NAMALWA (cell line): ENCODE results near the gene TENT5C.

Experiments
- DNase-seq: peaks from one replicate; pipeline ENCODE4 v3.0.0-alpha.2; 2015; ENCODE audit warnings: low spot score

The TENT5C gene

DNA sequence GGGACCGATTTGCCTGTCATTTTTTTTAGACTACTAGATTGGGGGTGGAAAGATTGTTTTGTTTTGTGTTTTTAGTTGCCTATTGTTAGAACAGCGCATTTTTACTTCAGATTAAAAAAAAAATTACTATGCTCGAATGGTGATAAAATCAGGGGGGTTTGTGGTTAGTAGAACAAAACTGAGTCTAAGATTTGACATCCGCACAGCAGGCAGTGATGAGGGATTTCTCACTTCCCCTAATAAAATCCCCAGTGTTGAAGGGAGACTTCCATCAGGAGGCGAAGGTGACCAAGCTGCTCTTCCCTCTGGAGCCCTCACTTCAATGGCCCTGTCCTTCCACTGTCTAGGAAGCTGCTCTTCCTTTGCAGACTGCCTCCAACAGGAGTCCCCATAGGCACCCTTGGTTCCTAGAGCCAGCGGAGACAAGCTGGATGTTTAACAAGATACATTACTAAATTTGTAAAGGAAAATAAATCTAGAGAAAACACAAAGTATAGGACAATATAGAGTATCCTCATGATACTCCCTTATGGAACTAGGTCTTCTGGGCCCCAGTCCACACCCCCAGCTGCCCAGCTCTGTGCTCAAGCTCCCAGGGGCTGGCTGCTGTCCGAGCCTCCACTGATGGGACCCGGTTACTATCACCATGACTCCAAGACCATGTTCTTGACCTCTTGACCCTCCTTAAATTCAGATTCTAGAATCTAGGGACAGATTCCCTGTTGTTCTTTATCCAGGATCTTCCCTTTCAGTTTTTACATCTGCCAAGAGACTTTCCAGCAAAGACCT, 31.0 kb downstream of the TENT5C start:
- no peak for DNase-seq

DNA sequence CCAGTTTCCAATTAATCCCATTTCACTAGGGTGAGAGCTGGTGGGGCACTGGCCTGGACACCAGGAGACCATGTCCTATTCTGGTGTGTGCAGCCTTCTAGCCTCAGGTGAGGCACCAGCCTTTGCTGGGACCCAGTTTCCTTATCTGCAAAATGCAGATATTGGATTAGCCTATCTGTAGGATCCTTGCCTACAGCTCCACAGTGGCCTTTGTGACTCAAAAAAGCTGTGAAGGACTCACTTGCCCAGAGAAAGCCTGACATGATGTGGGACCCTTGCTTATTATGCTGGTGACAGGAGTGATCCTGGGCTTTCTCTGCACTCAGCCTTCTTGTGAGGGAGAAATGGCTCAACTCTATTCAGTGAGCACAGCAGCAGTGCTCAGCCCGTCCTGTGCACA, 32.3 kb downstream of the TENT5C start:
- DNase-seq, result no peak

GRCh38 chr1:117638759-117639158, 32.9 kb downstream of the TENT5C start:
- DNase-seq, result peak; percentile 6

- no peak for DNase-seq
These were observed 33.9 kb downstream of the TENT5C start for GRCh38 chr1:117639741-117640140.

DNA sequence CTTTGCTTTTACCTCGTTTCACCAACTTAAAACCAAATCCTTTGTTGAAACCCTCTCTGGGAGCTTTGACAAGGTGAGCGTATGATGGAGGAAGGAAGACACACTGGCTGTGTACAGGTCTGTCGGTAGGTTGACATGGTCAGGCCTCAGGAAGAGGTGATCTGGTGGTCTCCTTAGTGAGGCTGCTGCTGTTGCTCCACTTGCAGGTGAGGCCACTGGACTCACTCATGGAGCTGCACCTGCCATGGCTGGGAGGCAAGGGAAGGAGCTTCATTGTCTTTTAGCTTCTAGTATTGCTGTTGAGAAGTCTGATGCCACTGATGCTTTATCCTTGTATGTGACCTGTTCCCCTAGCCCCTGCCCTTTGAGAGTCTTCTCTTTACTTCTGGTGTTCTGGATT, 35.7 kb downstream of the TENT5C start:
- DNase-seq, result no peak

DNA sequence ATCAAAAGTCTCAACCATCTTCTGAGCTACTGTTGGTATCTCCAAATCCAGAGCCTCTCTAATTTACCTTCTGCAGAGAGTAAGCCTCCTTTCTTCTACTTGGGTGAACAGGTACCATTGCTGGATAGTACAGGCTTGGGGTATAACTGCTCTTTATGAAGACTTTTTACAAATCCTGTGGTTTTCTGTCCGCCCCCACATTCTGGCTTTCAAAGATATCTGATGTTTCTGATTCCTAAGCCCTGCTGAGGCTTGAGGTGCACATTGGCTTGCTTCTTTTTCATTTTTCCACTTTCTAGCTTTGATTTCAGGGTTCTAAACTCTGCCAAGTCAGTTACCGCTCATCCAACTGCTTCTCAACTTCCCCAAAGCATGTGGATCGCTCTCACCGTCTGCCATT, 37.1 kb downstream of the TENT5C start:
- no peak for DNase-seq

DNA sequence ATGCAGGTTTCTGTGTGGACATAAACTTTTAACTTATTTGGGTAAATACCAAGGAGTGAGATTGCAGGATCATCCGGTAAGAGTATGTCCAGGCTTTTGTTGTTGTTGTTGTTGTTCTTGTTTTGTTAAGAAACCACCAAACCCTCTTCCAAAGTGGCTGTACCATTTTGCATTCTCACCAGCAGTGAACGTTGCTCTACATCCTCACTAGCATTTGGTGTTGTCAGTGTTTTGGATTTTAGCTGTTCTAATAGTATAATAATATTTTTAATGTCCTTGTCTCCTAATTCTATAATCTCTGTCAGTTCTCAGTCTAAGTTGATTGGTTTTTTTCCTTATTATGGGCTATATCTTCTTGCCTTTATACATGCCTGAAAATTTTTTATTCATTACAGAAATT, 37.8 kb downstream of the TENT5C start:
- no peak for DNase-seq

- DNase-seq, result no peak
These were observed 39.0 kb downstream of the TENT5C start for GRCh38 chr1:117644696-117645311.

DNA sequence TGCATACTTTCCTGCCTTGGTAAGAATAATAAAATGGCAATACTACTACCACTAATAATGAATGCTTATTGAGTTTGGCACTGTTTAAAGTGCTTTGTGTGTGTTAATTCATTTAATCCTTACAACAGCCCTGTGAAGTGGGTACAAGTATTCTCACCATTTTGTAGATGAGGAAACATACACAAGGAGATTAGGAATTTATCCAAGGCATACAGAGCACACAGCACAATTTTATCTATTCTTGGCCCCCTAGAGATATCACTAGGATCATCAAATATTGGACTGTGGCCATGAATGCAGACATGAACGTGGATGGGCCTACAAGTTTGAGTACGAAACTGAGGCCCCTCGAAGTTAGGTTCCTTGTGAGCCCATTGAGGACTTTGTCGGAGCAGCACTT, 39.5 kb downstream of the TENT5C start:
- DNase-seq, result no peak

DNA sequence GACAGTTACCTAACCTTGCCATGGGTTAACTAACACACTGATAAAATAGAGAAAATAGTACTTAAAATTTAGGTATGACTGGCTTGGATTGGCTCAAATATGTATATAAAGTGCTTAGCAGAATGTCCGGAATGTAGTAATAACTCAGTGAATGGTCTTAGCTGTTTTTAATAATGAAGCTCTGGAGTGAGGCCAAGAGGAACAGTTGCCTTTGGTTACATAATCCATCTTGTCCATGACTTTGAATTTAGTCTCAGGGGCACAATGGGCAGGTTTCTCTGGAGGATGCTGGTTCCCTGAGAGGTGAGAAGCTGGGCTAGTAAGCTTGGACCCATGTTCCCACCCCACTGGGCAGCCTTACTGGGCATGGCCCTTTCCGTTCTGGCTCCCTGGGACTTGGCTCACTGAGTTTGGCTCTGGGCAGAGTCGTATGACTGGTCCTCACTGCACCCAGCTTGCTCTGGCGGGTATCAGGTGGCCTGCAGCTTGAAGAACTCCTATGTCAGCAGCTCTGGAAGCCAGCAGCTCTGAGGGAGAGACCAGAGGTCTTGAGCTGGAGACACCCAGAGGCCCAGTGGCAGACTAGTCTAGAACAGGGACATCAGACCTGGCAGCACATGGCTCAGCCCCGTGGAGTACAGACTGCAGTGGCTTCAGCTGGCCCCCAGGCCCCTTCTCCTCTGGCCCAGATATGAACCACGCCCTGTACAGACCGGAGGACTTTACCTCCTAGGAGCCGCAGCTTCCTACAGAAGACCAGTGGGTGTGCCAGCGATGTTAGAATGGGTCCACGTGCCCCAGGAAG, 40.4 kb downstream of the TENT5C start:
- no peak for DNase-seq

DNA sequence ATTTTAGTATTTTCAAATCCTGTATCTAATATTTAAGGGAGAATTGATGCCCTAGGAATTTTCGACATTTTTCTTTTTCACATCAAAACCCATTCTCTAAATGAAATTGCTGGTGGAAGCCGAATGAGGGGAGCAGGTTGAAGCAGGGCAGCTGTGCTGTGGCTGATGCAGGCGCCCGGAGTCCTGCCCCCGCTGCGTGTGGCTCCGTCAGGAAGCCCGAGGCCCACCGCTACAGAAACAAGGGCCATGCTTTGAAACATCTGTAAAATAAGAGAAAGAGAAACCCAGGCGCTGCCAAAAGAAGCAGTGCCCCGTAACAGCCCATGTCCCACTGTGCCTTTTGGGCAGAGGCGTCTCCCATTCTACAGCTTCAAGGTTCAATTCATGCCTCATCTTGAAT, 41.1 kb downstream of the TENT5C start:
- no peak for DNase-seq

- DNase-seq, result no peak
These were observed 42.2 kb downstream of the TENT5C start for GRCh38 chr1:117648015-117648414.

- DNase-seq, result no peak
These were observed 45.2 kb downstream of the TENT5C start for GRCh38 chr1:117650840-117651568.

DNA sequence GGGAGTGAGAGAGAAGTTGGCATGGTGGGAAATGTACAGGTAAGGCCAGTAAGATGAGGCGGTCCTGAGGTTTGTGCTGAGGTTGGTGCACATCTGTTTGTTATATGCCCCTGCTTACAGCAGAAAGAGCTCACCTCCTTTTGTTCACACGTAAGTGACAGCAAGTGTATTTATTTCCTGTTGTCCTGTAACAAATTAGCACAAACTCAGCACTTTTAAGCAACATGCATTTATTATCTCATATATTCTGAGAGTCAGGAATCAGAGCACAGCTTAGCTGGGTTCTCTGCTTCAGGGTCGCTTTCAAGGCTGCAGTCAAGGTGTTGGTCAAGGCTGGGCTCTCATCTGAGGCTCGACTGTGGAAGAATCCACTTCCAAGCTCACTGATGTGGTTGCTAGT, 45.8 kb downstream of the TENT5C start:
- no peak for DNase-seq

- no peak for DNase-seq
These were observed 46.6 kb downstream of the TENT5C start for GRCh38 chr1:117652421-117652820.

DNA sequence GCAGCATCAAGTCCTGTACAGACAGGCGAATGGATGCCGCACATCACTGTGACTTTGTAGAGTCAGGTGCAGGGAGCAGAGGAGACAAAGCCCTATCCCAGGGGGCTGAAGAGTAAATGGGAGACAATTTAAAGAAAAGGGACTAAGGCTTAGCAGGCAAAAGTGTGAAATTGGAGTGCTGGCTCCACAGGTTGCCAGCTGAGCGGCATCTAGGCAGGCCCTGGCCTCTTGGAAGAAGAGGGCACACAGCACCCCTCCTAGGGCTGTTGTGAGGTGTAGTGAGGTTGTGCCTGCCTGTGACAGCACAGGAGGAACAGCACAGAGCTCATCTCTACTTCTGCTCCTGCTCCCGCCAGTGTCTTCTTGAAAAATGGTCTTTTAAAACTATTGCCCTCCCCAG, 47.3 kb downstream of the TENT5C start:
- no peak for DNase-seq

DNA sequence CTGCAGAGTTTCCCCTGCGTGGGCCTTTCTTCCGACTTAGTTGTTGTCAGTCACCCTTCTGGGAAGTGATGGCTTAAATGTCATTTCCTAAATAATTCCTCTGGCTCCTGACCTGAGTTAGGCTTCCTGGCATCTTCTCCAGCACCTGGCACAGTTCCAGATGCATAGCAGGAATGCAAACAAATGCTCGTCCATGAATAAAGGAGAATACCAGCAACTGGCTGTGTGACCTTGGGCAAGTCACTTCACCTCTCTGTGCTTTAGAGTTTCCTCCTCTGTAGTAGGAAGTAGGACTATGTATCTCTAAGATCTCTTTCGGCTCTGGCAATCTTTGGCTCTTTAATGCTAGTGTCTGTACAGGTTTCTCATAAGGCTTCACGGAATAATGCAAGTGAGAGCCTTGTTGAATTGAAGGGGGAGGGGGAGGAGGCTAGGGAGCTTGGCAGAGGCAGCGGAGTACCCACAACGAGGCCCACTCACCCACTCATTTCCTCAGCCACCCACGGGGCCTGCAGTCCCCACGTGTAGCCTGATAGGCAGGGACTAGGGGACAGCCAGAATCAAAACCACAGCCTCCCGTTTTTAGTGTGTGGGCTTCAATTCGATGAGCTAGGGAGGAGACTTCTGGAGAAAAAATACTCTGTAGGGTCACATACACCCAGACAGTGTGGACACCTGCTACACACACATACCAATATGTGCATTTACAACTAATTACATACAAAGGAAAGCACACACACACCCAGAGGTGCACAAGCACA, 48.1 kb downstream of the TENT5C start:
- no peak for DNase-seq

- peak; percentile 47 for DNase-seq
These were observed 48.8 kb downstream of the TENT5C start for GRCh38 chr1:117654493-117655219.

GRCh38 chr1:117655220-117655577, 49.4 kb downstream of the TENT5C start:
- no peak for DNase-seq

- no peak for DNase-seq
These were observed 50.4 kb downstream of the TENT5C start for GRCh38 chr1:117656202-117656641.

DNA sequence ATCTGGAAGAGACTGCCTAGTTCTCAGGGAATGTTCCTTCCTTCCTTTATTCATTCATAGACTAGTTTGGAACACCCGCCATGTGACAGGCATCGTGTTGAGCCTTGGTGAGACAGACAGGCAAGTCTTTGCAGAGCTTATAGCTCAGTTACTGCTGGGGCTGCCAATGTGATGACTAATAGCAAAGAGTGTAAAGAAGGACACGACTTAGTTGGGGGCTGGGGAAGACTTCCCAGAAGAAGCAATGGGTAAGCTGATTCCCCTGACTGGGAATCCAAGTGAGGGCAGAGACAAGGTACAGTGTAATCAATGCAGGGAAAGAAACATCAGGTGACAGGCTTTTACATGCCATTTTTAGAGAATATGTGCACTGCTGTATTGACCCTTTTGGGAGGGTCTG, 51.2 kb downstream of the TENT5C start:
- no peak for DNase-seq
